Measurements from ENCODE around the gene PLD6. TPM values are rescaled to one million over a fixed set of nuclear protein-coding genes. Genes with fewer than 3 reads are reported as not detected.
A peak's percentile ranks its signal among the peaks of the same experiment; 100 is the strongest.

Gene PLD6
- total RNA-seq, 1 donor from 2014 or later = 0.92 TPM

- no peak for DNase-seq (ENCODE audit: low read depth)
- peak overlapping the region; percentile 66 for H3K4me3 ChIP-seq (ENCODE audit: low read depth, low read length)
- no peak for TF ChIP-seq CTCF (conservative IDR thresholded peaks at IDR 0.05; ENCODE audit: low read depth, low read length)
These were observed 587 bp downstream of the PLD6 start for GRCh38 chr17:17205368-17206123.

- peak overlapping the region; percentile 66 for H3K4me3 ChIP-seq (ENCODE audit: low read depth, low read length)
- TF ChIP-seq CTCF (conservative IDR thresholded peaks at IDR 0.05; ENCODE audit: low read depth, low read length) = no peak
- no peak for DNase-seq (ENCODE audit: low read depth)
These were observed 1.4 kb downstream of the PLD6 start for GRCh38 chr17:17204635-17205231.

GRCh38 chr17:17204041-17204591 lies 2.0 kb downstream of the PLD6 start:
- DNase-seq (ENCODE audit: low read depth) = no peak
- H3K4me3 ChIP-seq (ENCODE audit: low read depth, low read length) = no peak overlapping the region
- TF ChIP-seq CTCF (conservative IDR thresholded peaks at IDR 0.05; ENCODE audit: low read depth, low read length) = no peak

- no peak for TF ChIP-seq CTCF (conservative IDR thresholded peaks at IDR 0.05; ENCODE audit: low read depth, low read length)
- DNase-seq (ENCODE audit: low read depth) = no peak
- no peak overlapping the region for H3K4me3 ChIP-seq (ENCODE audit: low read depth, low read length)
These were observed 2.9 kb downstream of the PLD6 start for GRCh38 chr17:17203173-17203730.

GRCh38 chr17:17201907-17202306 lies 4.2 kb downstream of the PLD6 start:
- no peak for TF ChIP-seq CTCF (conservative IDR thresholded peaks at IDR 0.05; ENCODE audit: low read depth, low read length)

GRCh38 chr17:17201271-17201670 lies 4.9 kb downstream of the PLD6 start:
- H3K4me3 ChIP-seq (ENCODE audit: low read depth, low read length) = no peak overlapping the region
- no peak for DNase-seq (ENCODE audit: low read depth)
- no peak for TF ChIP-seq CTCF (conservative IDR thresholded peaks at IDR 0.05; ENCODE audit: low read depth, low read length)

More at GRCh38 chr17:17201907-17202306, 4.2 kb downstream of the PLD6 start:
- DNase-seq (ENCODE audit: low read depth) = no peak
- H3K4me3 ChIP-seq (ENCODE audit: low read depth, low read length) = no peak overlapping the region
